SK-N-SH treated with all-trans-retinoic acid at 6 μM for 48 hours (cell line): ENCODE results near the gene OR5K2.

Source experiments
- CSRNP3 ChIP-seq: fragments of 250-450 bp; sonication (Bioruptor Pico); IDR thresholded peaks from 2 replicates; pipeline ENCODE4 v1.5.1; 2021; ENCODE audit warnings: mild to moderate bottlenecking, moderate library complexity
- ISL1 ChIP-seq: fragments of 250-450 bp; sonication (Bioruptor Pico); IDR thresholded peaks from 2 replicates; pipeline ENCODE4 v2.1.2; 2022; ENCODE audit warnings: mild to moderate bottlenecking, moderate library complexity
- POU6F1 ChIP-seq: fragments of 250-450 bp; sonication (Bioruptor Pico); IDR thresholded peaks from 2 replicates; pipeline ENCODE4 v1.8.0; 2021; ENCODE audit warnings: low read depth, mild to moderate bottlenecking, moderate library complexity, borderline replicate concordance
- SNAI2 ChIP-seq: fragments of 250-450 bp; sonication (Bioruptor Pico); IDR thresholded peaks from 2 replicates; pipeline ENCODE4 v1.5.0; 2020; ENCODE audit warnings: mild to moderate bottlenecking, moderate library complexity
- ZNF8 ChIP-seq: fragments of 450-650 bp; formaldehyde crosslinking; IDR thresholded peaks from 2 replicates; pipeline ENCODE4 v1.5.0; 2020; ENCODE audit warnings: mild to moderate bottlenecking, moderate library complexity

- TF ChIP-seq SNAI2 (CRISPR knock-in tag) (no peak), ISL1 (no peak), ZNF8 (CRISPR knock-in tag) (no peak), CSRNP3 (CRISPR knock-in tag) (no peak), POU6F1 (CRISPR knock-in tag) (no peak)
These were observed at the start of gene OR5K2 for GRCh38 chr3:98497381-98497780.
